ENCODE measurements around the gene CALD1.

GRCh38 chr7:134854816-134855215 lies 75.4 kb downstream of the CALD1 start:
- TF ChIP-seq CTCF (IDR thresholded peaks at IDR 0.05) (no peak), POLR2A (IDR thresholded peaks at IDR 0.05) (no peak)

Data from body of pancreas (tissue), 4 donors.